CD4-positive, alpha-beta T cell treated with Interleukin-17A for 4 hours (primary cell): ENCODE data around the gene GORASP1.
"Not testable (repeated sequence)": the region's sequence is repeated elsewhere in the genome, so short reads cannot be mapped to it uniquely, and the experiment has no call there.

Experiments
- DNase-seq: peaks from one replicate; pipeline ENCODE4 v3.0.0-alpha.2; 2020; ENCODE audit warnings: mixed read lengths

The GORASP1 gene

GRCh38 chr3:39062180-39062579 is 45.2 kb downstream of the GORASP1 start:
- no peak for DNase-seq

- not testable (repeated sequence) for DNase-seq
These were observed 46.2 kb downstream of the GORASP1 start for GRCh38 chr3:39061228-39061627.

GRCh38 chr3:39056151-39056550 is 51.3 kb downstream of the GORASP1 start:
- DNase-seq = no peak

GRCh38 chr3:39053696-39054095 is 53.7 kb downstream of the GORASP1 start:
- DNase-seq = no peak

GRCh38 chr3:39052583-39052982 is 54.8 kb downstream of the GORASP1 start:
- no peak for DNase-seq

GRCh38 chr3:39051649-39052561 is 55.5 kb downstream of the GORASP1 start, which contains the start of the genes SCN11A and WDR48:
Gene SCN11A (minus strand): TSS chr3:39051944. CDS start chr3:38950362, 101,582 bp downstream.
Gene WDR48 (plus strand): TSS chr3:39052016. CDS start chr3:39052026, 10 bp downstream.
- peak; percentile 94 for DNase-seq

GRCh38 chr3:39050029-39050428 is 57.4 kb downstream of the GORASP1 start:
- DNase-seq = no peak
